GM19351 (cell line): ENCODE data around the gene CLCN7.

ENCODE experiments used
- ATAC-seq: cut with Tn5 transposase; IDR thresholded peaks from one replicate; pipeline ENCODE4 v1.9.1; 2021; ENCODE audit warnings: mild to moderate bottlenecking, moderate library complexity; ENCODE audit not compliant: unreplicated experiment

Gene CLCN7

GRCh38 chr16:1502092-1503004 lies 27.5 kb upstream of the CLCN7 start:
- no peak for ATAC-seq

DNA sequence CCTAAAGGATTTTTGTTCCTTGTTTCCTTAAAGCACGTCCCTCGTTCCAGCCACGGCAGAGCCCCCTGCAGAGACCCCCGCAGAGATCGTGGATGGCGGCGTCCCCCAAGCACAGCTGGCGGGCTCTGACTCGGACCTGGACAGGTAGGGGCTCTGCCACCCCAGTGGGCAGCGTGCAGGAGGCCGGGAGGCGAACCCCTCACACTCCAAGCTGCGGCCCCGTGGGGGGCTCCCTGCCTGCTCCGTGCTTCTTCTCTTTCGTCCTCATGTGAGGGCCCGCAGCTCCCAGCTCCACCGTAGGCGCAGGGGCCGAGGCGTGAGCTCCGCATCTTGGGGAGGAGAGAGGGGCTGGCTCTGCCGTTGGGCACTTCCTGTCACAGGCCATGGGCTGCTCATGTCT lies 26.8 kb upstream of the CLCN7 start:
- no peak for ATAC-seq

GRCh38 chr16:1500465-1501150 lies 25.8 kb upstream of the CLCN7 start:
- ATAC-seq: no peak

DNA sequence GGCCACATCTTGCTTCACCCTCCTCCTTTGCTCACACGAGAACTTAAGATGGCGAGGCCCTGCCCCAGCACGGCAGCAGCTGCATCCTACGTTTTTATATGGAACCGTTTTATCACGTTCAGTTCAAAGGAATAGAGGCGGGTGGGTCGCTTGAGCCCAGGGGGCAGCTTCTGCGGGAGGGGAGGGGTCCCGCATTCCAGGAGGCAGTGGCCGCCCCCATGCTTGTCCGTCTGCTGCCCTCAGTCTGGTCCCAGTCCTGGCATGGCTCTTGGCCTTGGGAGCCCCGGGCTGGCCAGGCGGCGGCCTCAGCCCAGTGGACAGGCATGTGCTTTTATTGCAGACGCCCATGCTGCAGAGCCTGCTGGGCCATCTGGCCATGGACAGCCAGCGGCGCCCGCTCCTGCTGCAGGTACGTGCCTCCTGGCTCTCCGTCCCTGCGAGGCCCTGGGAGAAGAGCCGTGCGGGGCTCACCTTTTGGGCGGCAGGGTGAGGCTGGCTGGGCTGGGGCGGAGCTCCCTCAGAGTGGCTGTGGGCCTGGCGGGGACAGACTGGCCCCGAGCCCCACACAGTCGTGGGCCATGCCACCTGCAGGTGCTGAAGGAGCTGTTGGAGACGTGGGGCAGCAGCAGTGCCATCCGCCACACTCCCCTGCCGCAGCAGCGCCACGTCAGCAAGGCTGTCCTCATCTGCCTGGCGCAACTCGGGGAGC lies 25.1 kb upstream of the CLCN7 start:
- ATAC-seq: no peak

DNA sequence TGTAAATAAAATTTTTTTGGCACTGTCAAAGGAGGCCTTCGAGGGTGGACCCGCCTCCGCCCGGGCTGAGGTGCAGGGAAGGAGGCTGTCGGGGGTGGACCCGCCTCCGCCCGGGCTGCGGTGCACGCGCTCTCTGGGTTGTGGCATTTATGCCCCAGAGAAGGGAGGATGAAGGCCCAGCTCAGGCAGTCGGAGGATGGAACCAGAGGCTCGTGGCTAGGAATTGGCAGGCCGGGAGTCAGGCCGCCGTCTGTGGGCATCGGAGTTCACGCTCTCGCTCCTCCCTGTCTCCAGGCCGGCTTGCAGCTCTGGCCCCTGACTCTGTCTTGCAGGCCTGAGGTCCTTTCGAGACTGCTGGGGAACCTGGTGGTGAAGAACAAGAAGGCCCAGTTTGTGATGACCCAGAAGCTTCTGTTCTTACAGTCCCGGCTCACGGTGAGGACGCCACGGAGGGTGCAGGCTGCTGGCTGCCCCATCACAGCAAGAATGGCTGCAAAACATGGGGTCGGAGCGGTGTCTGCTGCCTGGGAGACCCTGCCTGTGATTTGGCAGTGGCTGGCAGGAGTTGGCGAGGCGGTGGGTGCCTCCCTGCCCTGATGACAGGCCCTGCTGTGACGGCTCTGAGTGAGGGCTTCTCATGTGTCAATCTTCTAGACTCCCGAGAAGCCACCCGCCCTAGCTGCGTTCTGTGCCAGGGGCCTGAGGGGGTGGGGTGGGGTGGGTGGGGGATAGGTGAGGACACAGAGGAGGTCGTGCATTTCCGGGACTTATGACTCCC lies 24.3 kb upstream of the CLCN7 start:
- no peak for ATAC-seq

GRCh38 chr16:1497014-1497598 lies 22.3 kb upstream of the CLCN7 start:
- ATAC-seq: no peak

DNA sequence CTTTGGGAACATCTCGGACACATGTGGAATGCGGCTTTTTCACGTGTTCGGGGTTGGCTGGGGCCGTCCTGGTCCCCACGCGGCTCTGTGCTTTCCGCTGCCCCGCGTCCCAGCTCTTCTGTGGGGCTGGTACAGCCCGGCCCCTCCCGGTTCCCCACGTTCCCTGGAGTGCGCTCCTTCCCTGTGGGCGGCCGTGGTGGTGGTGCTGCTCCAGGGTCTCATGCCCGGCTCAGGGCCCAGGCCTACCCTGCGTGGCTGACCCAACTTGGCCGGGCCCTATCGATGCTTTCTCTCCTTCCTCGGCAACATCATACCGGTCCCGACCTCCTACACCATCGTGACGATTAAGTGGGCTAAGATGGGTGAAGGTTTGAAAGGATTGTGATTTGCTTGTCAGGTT lies 21.6 kb upstream of the CLCN7 start:
- no peak for ATAC-seq

GRCh38 chr16:1495889-1496262 lies 21.0 kb upstream of the CLCN7 start:
- ATAC-seq: no peak

DNA sequence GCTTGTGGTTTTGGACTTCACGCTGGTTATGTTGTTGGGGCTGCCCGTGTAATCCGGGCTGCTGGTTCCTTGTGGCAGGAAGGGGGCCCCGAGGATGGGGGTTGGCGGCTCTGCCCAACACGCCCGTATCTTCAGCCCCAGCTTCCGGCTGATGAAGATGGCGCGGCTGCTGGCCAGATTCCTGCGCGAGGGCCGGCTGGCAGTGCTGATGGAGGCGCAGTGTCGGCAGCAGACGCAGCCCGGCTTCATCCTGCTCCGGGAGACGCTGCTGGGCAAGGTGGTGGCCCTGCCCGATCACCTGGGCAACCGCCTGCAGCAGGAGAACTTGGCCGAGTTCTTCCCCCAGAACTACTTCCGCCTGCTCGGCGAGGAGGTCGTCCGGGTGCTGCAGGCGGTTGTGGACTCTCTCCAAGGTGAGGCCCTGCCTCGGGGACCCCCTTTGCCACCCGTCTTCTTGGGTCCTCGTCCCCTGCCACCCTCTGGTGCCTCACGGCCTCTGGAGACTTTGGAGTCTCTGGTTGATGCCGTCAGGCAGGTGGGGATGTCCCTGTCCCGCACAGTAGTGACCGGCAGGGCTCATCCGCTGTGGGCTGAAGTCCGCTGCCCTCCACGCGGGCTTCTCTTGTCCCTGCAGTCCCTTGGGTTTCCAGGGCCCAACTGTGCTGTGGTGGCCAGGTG lies 20.5 kb upstream of the CLCN7 start:
- no peak for ATAC-seq

DNA sequence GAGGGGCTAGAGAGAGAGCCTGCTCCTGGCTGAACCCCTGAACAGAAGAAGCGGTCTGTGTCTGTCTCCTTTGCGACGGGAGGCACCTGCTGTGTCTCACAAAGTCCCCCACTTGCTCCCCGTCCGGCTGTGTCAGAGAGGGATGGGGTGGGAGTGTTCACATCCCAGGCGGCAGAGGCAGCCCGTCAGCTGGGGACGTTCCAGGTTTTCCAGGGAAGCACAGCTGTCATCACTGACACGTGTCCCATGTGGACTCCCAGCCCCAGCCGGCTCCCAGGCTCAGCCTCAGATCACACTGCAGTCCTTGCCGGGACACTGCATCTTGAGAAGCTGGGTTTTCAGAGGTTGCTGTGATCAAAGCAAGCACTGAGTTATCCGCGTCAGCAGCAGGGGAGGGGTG lies 19.9 kb upstream of the CLCN7 start:
- ATAC-seq: no peak

DNA sequence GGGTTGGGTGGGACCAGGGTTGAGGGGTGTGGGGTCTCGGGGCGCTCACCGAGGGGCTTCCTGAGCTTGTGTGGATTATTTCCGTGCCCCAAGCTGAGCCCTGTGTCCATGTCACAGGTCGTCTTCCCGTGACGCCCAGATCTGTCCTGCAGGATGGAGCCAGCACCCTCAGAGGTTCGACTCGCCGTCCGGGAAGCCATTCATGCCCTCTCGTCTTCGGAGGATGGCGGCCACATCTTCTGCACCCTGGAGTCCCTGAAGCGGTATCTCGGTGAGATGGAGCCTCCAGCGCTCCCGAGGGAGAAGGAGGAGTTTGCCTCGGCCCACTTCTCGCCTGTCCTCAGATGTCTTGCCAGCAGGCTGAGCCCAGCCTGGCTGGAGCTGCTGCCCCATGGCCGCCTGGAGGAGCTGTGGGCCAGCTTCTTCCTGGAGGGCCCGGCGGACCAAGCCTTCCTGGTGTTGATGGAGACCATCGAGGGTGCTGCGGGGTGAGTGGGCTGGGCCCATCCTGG lies 19.4 kb upstream of the CLCN7 start:
- no peak for ATAC-seq

GRCh38 chr16:1493746-1494094 lies 18.9 kb upstream of the CLCN7 start:
- no peak for ATAC-seq

- ATAC-seq: peak; percentile 75
Measured at GRCh38 chr16:1492923-1493745, 18.3 kb upstream of the CLCN7 start, which contains the start of gene TELO2. Gene TELO2, plus strand, starts transcription at chr16:1493360. Its CDS starts 922 bp downstream, at chr16:1494282.

GRCh38 chr16:1492082-1492922 lies 17.5 kb upstream of the CLCN7 start:
- ATAC-seq: no peak

- no peak for ATAC-seq
Measured at GRCh38 chr16:1491327-1491726, 16.5 kb upstream of the CLCN7 start.

DNA sequence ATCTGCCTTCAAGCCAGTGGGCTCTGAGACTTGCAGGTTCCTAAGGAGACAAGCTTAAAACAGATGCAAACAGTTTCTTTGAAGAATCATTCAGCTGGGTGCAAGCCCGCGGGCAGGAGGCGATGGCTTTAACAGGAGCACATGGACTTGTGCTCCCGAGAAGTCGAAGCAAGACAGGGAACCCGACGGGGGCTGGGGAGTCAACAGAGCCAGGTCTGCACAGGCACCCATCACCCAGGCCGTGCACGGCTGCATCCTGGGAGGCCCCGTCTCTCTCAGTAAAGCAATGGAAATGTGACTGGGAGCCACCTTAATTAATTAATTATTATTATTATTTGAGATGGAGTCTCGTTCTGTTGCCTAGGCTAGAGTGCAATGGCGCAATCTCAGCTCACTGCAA lies 14.2 kb upstream of the CLCN7 start:
- ATAC-seq: no peak

- ATAC-seq: no peak
Measured at GRCh38 chr16:1488619-1489018, 13.8 kb upstream of the CLCN7 start, which contains the start of gene PTX4. Gene PTX4, minus strand, starts transcription at chr16:1488944. Its CDS starts 35 bp downstream, at chr16:1488909.

- no peak for ATAC-seq
Measured at GRCh38 chr16:1488054-1488601, 13.3 kb upstream of the CLCN7 start.
